ENCODE results near the gene ALG9. TPM values are rescaled to one million over a fixed set of nuclear protein-coding genes. Genes with fewer than 3 reads are reported as not detected.

The ALG9 gene
- total RNA-seq, 1 experiment from 2014 or later = 19.7 TPM

- no peak for TF ChIP-seq ZNF532 (CRISPR knock-in tag; IDR thresholded peaks at IDR 0.05; ENCODE audit: borderline replicate concordance)
- TF ChIP-seq NR2C2 (CRISPR knock-in tag; IDR thresholded peaks at IDR 0.05) = no peak
- peak; percentile 83; the same call in 1 of the 2 replicates for TF ChIP-seq ARID4B (CRISPR knock-in tag; IDR thresholded peaks at IDR 0.05; ENCODE audit: borderline replicate concordance)
- no peak for TF ChIP-seq EMX1 (CRISPR knock-in tag; IDR thresholded peaks at IDR 0.05)
- no peak for TF ChIP-seq NFYB (CRISPR knock-in tag; conservative IDR thresholded peaks at IDR 0.05; ENCODE audit: low read depth)
- TF ChIP-seq ZNF416 (CRISPR knock-in tag; IDR thresholded peaks at IDR 0.05) = no peak
- no peak for TF ChIP-seq SMAD3 (CRISPR knock-in tag; IDR thresholded peaks at IDR 0.05; ENCODE audit: borderline replicate concordance)
- TF ChIP-seq MYBL2 (CRISPR knock-in tag; IDR thresholded peaks at IDR 0.05) = no peak; the same call in 1 of the 2 replicates
- TF ChIP-seq TEAD1 (CRISPR knock-in tag; IDR thresholded peaks at IDR 0.05) = peak; percentile 78; the same call in 1 of the 2 replicates
- TF ChIP-seq JAZF1 (CRISPR knock-in tag; IDR thresholded peaks at IDR 0.05) = no peak
- TF ChIP-seq OVOL2 (CRISPR knock-in tag; IDR thresholded peaks at IDR 0.05; ENCODE audit: borderline replicate concordance) = no peak
- no peak for TF ChIP-seq ATF2 (CRISPR knock-in tag; IDR thresholded peaks at IDR 0.05; ENCODE audit: borderline replicate concordance, low read depth)
Observed at GRCh38 chr11:111878849-111879636, 7.7 kb upstream of the ALG9 start, which contains the start of the genes CFAP68 and FDXACB1 (continued).

GRCh38 chr11:111878385-111878848 lies 7.0 kb upstream of the ALG9 start:
- CTCF ChIA-PET = interaction anchor here (0.7 to 2.0 kb wide), 4 partner anchors 40 to 104 kb away, joined by 3 to 13 read pairs (median 6); partner anchors contain the start of gene C11orf52
- Mint-ChIP-seq H3K4me3 (peak overlapping the region; percentile 92), H3K27ac (peak overlapping the region; percentile 100), H3K4me1 (peaks cover 6% of the 10 kb centered on the region), H3K9me3 (no peaks in the 10 kb centered on the region), H3K36me3 (no peaks in the 10 kb centered on the region), H3K27me3 (ENCODE audit: low read depth) (peaks cover 2% of the 10 kb centered on the region; the same call in 1 of the 2 replicates)
- DNase-seq (ENCODE audit: low spot score) (no peak), ATAC-seq (peak; percentile 6)
- POLR2A ChIA-PET = no interaction called here
- TF ChIP-seq ELF4 (CRISPR knock-in tag; IDR thresholded peaks at IDR 0.05; ENCODE audit: low read depth) (no peak), ZNF396 (CRISPR knock-in tag; IDR thresholded peaks at IDR 0.05; ENCODE audit: borderline replicate concordance) (no peak), TCF7 (CRISPR knock-in tag; IDR thresholded peaks at IDR 0.05; ENCODE audit: low read depth) (no peak), ZNF425 (CRISPR knock-in tag; conservative IDR thresholded peaks at IDR 0.05) (no peak), CBFB (CRISPR knock-in tag; IDR thresholded peaks at IDR 0.05; ENCODE audit: low read depth) (no peak), MYBL2 (CRISPR knock-in tag; IDR thresholded peaks at IDR 0.05) (no peak), ATF3 (CRISPR knock-in tag; conservative IDR thresholded peaks at IDR 0.05) (no peak), ZNF512 (CRISPR knock-in tag; IDR thresholded peaks at IDR 0.05; ENCODE audit: borderline replicate concordance) (no peak), SMAD4 (CRISPR knock-in tag; IDR thresholded peaks at IDR 0.05) (no peak), NR1H2 (CRISPR knock-in tag; IDR thresholded peaks at IDR 0.05) (no peak)

Measured in WTC11 (cell line).